ENCODE data around the gene OR2F2. TPM values are rescaled to one million over a fixed set of nuclear protein-coding genes. Genes with fewer than 3 reads are reported as not detected.

OR2F2 gene
- total and polyA plus RNA-seq, 8 donors: not detected

GRCh38 chr7:143954135-143954534 lies 19.1 kb downstream of the OR2F2 start:
- Histone ChIP-seq H3K4me1 (no peaks in the 10 kb centered on the region), H3K36me3 (no peaks in the 10 kb centered on the region), H3K9me3 (no peaks in the 10 kb centered on the region), H3K27me3 (no peaks in the 10 kb centered on the region), H3K27ac (no peak overlapping the region), H3K4me3 (no peak overlapping the region)
- intact Hi-C loops (cut with DNase I; ENCODE audit: low total_unique reads): no loop called here
- 60 to 81% (median 70%) methylated on average over 2 of the region's 2 CpGs for WGBS, 5 donors
- no peak for TF ChIP-seq POLR2AphosphoS5 (IDR thresholded peaks at IDR 0.05)
- no peak for TF ChIP-seq CTCF (IDR thresholded peaks at IDR 0.05)
- no peak for TF ChIP-seq EP300 (IDR thresholded peaks at IDR 0.05)
- TF ChIP-seq POLR2A (IDR thresholded peaks at IDR 0.05): no peak
- DNase-seq: no peak

- TF ChIP-seq POLR2A (IDR thresholded peaks at IDR 0.05): no peak
- no peak for TF ChIP-seq EP300 (IDR thresholded peaks at IDR 0.05)
- no peak for TF ChIP-seq CTCF (IDR thresholded peaks at IDR 0.05)
- no peak for TF ChIP-seq POLR2AphosphoS5 (IDR thresholded peaks at IDR 0.05)
- DNase-seq: no peak
- WGBS, 5 donors: 71 to 84% (median 74%) methylated on average over 3 of the region's 3 CpGs
Measured at GRCh38 chr7:143954544-143954943, 19.5 kb downstream of the OR2F2 start, which contains the start of gene OR2F1. Gene OR2F1 (plus strand): TSS chr7:143954844. CDS start chr7:143959971, 5,127 bp downstream.

GRCh38 chr7:143958781-143959180 lies 23.7 kb downstream of the OR2F2 start:
- TF ChIP-seq POLR2A (IDR thresholded peaks at IDR 0.05): no peak
- no peak for TF ChIP-seq CTCF (IDR thresholded peaks at IDR 0.05)
- no peak for TF ChIP-seq POLR2AphosphoS5 (IDR thresholded peaks at IDR 0.05)
- TF ChIP-seq EP300 (IDR thresholded peaks at IDR 0.05): no peak
- intact Hi-C loops (cut with DNase I; ENCODE audit: low total_unique reads): no loop called here
- Histone ChIP-seq H3K27ac (no peak overlapping the region), H3K27me3 (no peaks in the 10 kb centered on the region), H3K4me3 (no peak overlapping the region), H3K9me3 (no peaks in the 10 kb centered on the region), H3K4me1 (no peaks in the 10 kb centered on the region), H3K36me3 (no peaks in the 10 kb centered on the region)
- no peak for DNase-seq
- 54 to 64% (median 59%) methylated on average over 3 of the region's 3 CpGs for WGBS, 5 donors

More at GRCh38 chr7:143954544-143954943, 19.5 kb downstream of the OR2F2 start, which contains the start of gene OR2F1:
- no peak within 1 kb of the TSS for H3K27ac ChIP-seq
- no peak within 1 kb of the TSS for H3K4me3 ChIP-seq
- no peaks in the 10 kb centered on the region for H3K9me3 ChIP-seq
- intact Hi-C loops (cut with DNase I; ENCODE audit: low total_unique reads): no loop called here
- H3K27me3 ChIP-seq: no peaks in the 10 kb centered on the region
- no peaks in the 10 kb centered on the region for H3K4me1 ChIP-seq
- no peaks in the 10 kb centered on the region for H3K36me3 ChIP-seq

GRCh38 chr7:143960813-143961610 lies 26.0 kb downstream of the OR2F2 start:
- Histone ChIP-seq H3K9me3 (no peaks in the 10 kb centered on the region), H3K36me3 (no peaks in the 10 kb centered on the region)
- intact Hi-C loops (cut with DNase I; ENCODE audit: low total_unique reads): no loop called here

More at GRCh38 chr7:143960813-143961610, 26.0 kb downstream of the OR2F2 start:
- DNase-seq: no peak
- WGBS, 5 donors: 63 to 77% (median 72%) methylated on average over 5 of the region's 5 CpGs
- no peak overlapping the region for H3K4me3 ChIP-seq
- H3K27ac ChIP-seq: no peak overlapping the region
- no peaks in the 10 kb centered on the region for H3K4me1 ChIP-seq
- no peaks in the 10 kb centered on the region for H3K27me3 ChIP-seq
- no peak for TF ChIP-seq POLR2A (IDR thresholded peaks at IDR 0.05)
- no peak for TF ChIP-seq CTCF (IDR thresholded peaks at IDR 0.05)
- no peak for TF ChIP-seq POLR2AphosphoS5 (IDR thresholded peaks at IDR 0.05)

All from stomach (tissue), 9 donors.